NK-92 (cell line): ENCODE measurements around the gene MTERF4.

Experiments
- DNase-seq: peaks from one replicate; lab custom pipeline; 2025; ENCODE audit not compliant: unreplicated experiment; lab: John Stamatoyannopoulos, UW

MTERF4 gene

GRCh38 chr2:241091201-241091600 lies 10.9 kb downstream of the MTERF4 start:
- no peak for DNase-seq

GRCh38 chr2:241088791-241089732 lies 13.0 kb downstream of the MTERF4 start:
- DNase-seq = no peak

- DNase-seq = no peak
Measured at GRCh38 chr2:241088376-241088775, 13.7 kb downstream of the MTERF4 start.

GRCh38 chr2:241087420-241088268 lies 14.4 kb downstream of the MTERF4 start:
- no peak for DNase-seq

- DNase-seq = no peak
Measured at GRCh38 chr2:241084856-241085444, 17.1 kb downstream of the MTERF4 start.

- DNase-seq = no peak
Measured at GRCh38 chr2:241083091-241083415, 19.0 kb downstream of the MTERF4 start.

GRCh38 chr2:241082341-241083090 lies 19.6 kb downstream of the MTERF4 start:
- DNase-seq = no peak

GRCh38 chr2:241081643-241082340 lies 20.3 kb downstream of the MTERF4 start:
- no peak for DNase-seq

- DNase-seq = no peak
Measured at GRCh38 chr2:241081190-241081642, 20.9 kb downstream of the MTERF4 start.

- DNase-seq = no peak
Measured at GRCh38 chr2:241080405-241081189, 21.5 kb downstream of the MTERF4 start.

- DNase-seq = no peak
Measured at GRCh38 chr2:241074901-241075540, 27.1 kb downstream of the MTERF4 start.

GRCh38 chr2:241074065-241074818 lies 27.8 kb downstream of the MTERF4 start:
- DNase-seq = no peak

- DNase-seq = no peak
Measured at GRCh38 chr2:241073166-241074064, 28.7 kb downstream of the MTERF4 start.

GRCh38 chr2:241072553-241073165 lies 29.4 kb downstream of the MTERF4 start:
- no peak for DNase-seq

- no peak for DNase-seq
Measured at GRCh38 chr2:241072151-241072550, 29.9 kb downstream of the MTERF4 start.

GRCh38 chr2:241071677-241072111 lies 30.4 kb downstream of the MTERF4 start:
- no peak for DNase-seq
